ENCODE data around the gene LRRTM1.

Gene LRRTM1

GRCh38 chr2:80269806-80270205 lies 34.7 kb downstream of the LRRTM1 start:
- no peaks in the 10 kb centered on the region for H3K27me3 ChIP-seq (replicated peaks in 2 of 5; ENCODE audit: control insufficient read depth in 4 of 5, insufficient read depth in 5 of 5, low read length in 4 of 5)
- no peak overlapping the region for H3K27ac ChIP-seq (ENCODE audit: insufficient read depth in 1 of 2, low read depth in 1 of 2, low read length in 2 of 2, poor library complexity in 1 of 2, severe bottlenecking in 2 of 2)
- ChIA-PET POLR2A (no interaction called here), CTCF (no interaction called here)
- DNase-seq: no peak
- WGBS (ENCODE audit: insufficient coverage): 94% methylated on average over 2 of the region's 5 CpGs
- H3K9me3 ChIP-seq (ENCODE audit: control extremely low read depth in 1 of 5, control insufficient read depth in 4 of 5, insufficient read depth in 2 of 5, low read depth in 1 of 5, low read length in 4 of 5): peaks cover 0 to 2% (median 0%) of the 10 kb centered on the region in 5 experiments
- no peaks in the 10 kb centered on the region for H3K36me3 ChIP-seq (ENCODE audit: control insufficient read depth in 4 of 4, insufficient read depth in 4 of 4, low read length in 3 of 4)
- no peak overlapping the region for H3K4me3 ChIP-seq (ENCODE audit: control insufficient read depth in 1 of 7, extremely low read depth in 1 of 7, insufficient read depth in 4 of 7, low read depth in 2 of 7, low read length in 6 of 7)
- no peaks in the 10 kb centered on the region for H3K4me1 ChIP-seq (ENCODE audit: control extremely low read depth in 1 of 4, control insufficient read depth in 4 of 4, insufficient read depth in 4 of 4, low read length in 3 of 4)

- no peak overlapping the region for H3K27ac ChIP-seq (ENCODE audit: insufficient read depth in 1 of 2, low read depth in 1 of 2, low read length in 2 of 2, poor library complexity in 1 of 2, severe bottlenecking in 2 of 2)
- no peaks in the 10 kb centered on the region for H3K36me3 ChIP-seq (ENCODE audit: control insufficient read depth in 4 of 4, insufficient read depth in 4 of 4, low read length in 3 of 4)
- H3K4me3 ChIP-seq (ENCODE audit: control insufficient read depth in 1 of 7, extremely low read depth in 1 of 7, insufficient read depth in 4 of 7, low read depth in 2 of 7, low read length in 6 of 7): no peak overlapping the region
- CTCF ChIA-PET: no interaction called here
- H3K4me1 ChIP-seq (ENCODE audit: control extremely low read depth in 1 of 4, control insufficient read depth in 4 of 4, insufficient read depth in 4 of 4, low read length in 3 of 4): no peaks in the 10 kb centered on the region
- POLR2A ChIA-PET: no interaction called here
- peaks cover 0 to 2% (median 0%) of the 10 kb centered on the region in 5 experiments for H3K9me3 ChIP-seq (ENCODE audit: control extremely low read depth in 1 of 5, control insufficient read depth in 4 of 5, insufficient read depth in 2 of 5, low read depth in 1 of 5, low read length in 4 of 5)
- no peak for DNase-seq
- H3K27me3 ChIP-seq (replicated peaks in 2 of 5; ENCODE audit: control insufficient read depth in 4 of 5, insufficient read depth in 5 of 5, low read length in 4 of 5): no peaks in the 10 kb centered on the region
- WGBS (ENCODE audit: insufficient coverage): 100% methylated on average over 3 of the region's 6 CpGs
Observed at GRCh38 chr2:80266231-80266630, 38.3 kb downstream of the LRRTM1 start.

GRCh38 chr2:80259292-80259691 lies 45.3 kb downstream of the LRRTM1 start:
- no peak overlapping the region for H3K4me3 ChIP-seq (ENCODE audit: control insufficient read depth in 1 of 7, extremely low read depth in 1 of 7, insufficient read depth in 4 of 7, low read depth in 2 of 7, low read length in 6 of 7)
- no peak for DNase-seq
- no peaks in the 10 kb centered on the region for H3K27me3 ChIP-seq (replicated peaks in 2 of 5; ENCODE audit: control insufficient read depth in 4 of 5, insufficient read depth in 5 of 5, low read length in 4 of 5)
- no peaks in the 10 kb centered on the region for H3K4me1 ChIP-seq (ENCODE audit: control extremely low read depth in 1 of 4, control insufficient read depth in 4 of 4, insufficient read depth in 4 of 4, low read length in 3 of 4)
- no peaks in the 10 kb centered on the region for H3K36me3 ChIP-seq (ENCODE audit: control insufficient read depth in 4 of 4, insufficient read depth in 4 of 4, low read length in 3 of 4)
- POLR2A ChIA-PET: no interaction called here
- H3K27ac ChIP-seq (ENCODE audit: insufficient read depth in 1 of 2, low read depth in 1 of 2, low read length in 2 of 2, poor library complexity in 1 of 2, severe bottlenecking in 2 of 2): no peak overlapping the region
- CTCF ChIA-PET: no interaction called here
- 78% methylated on average over 3 of the region's 3 CpGs for WGBS (ENCODE audit: insufficient coverage)
- H3K9me3 ChIP-seq (ENCODE audit: control extremely low read depth in 1 of 5, control insufficient read depth in 4 of 5, insufficient read depth in 2 of 5, low read depth in 1 of 5, low read length in 4 of 5): no peaks in the 10 kb centered on the region

GRCh38 chr2:80258793-80259192 lies 45.8 kb downstream of the LRRTM1 start:
- Histone ChIP-seq H3K27me3 (replicated peaks in 2 of 5; ENCODE audit: control insufficient read depth in 4 of 5, insufficient read depth in 5 of 5, low read length in 4 of 5) (no peaks in the 10 kb centered on the region), H3K9me3 (ENCODE audit: control extremely low read depth in 1 of 5, control insufficient read depth in 4 of 5, insufficient read depth in 2 of 5, low read depth in 1 of 5, low read length in 4 of 5) (no peaks in the 10 kb centered on the region), H3K36me3 (ENCODE audit: control insufficient read depth in 4 of 4, insufficient read depth in 4 of 4, low read length in 3 of 4) (no peaks in the 10 kb centered on the region), H3K4me1 (ENCODE audit: control extremely low read depth in 1 of 4, control insufficient read depth in 4 of 4, insufficient read depth in 4 of 4, low read length in 3 of 4) (no peaks in the 10 kb centered on the region), H3K4me3 (ENCODE audit: control insufficient read depth in 1 of 7, extremely low read depth in 1 of 7, insufficient read depth in 4 of 7, low read depth in 2 of 7, low read length in 6 of 7) (no peak overlapping the region), H3K27ac (ENCODE audit: insufficient read depth in 1 of 2, low read depth in 1 of 2, low read length in 2 of 2, poor library complexity in 1 of 2, severe bottlenecking in 2 of 2) (no peak overlapping the region)
- 92% methylated on average over 2 of the region's 5 CpGs for WGBS (ENCODE audit: insufficient coverage)
- POLR2A ChIA-PET: no interaction called here
- CTCF ChIA-PET: no interaction called here
- no peak for DNase-seq

- ChIA-PET CTCF (no interaction called here), POLR2A (no interaction called here)
- H3K27ac ChIP-seq (ENCODE audit: insufficient read depth in 1 of 2, low read depth in 1 of 2, low read length in 2 of 2, poor library complexity in 1 of 2, severe bottlenecking in 2 of 2): no peak overlapping the region
- WGBS (ENCODE audit: insufficient coverage): 98% methylated on average over 5 of the region's 5 CpGs
- H3K36me3 ChIP-seq (ENCODE audit: control insufficient read depth in 4 of 4, insufficient read depth in 4 of 4, low read length in 3 of 4): no peaks in the 10 kb centered on the region
- H3K27me3 ChIP-seq (replicated peaks in 2 of 5; ENCODE audit: control insufficient read depth in 4 of 5, insufficient read depth in 5 of 5, low read length in 4 of 5): no peaks in the 10 kb centered on the region
- no peak overlapping the region for H3K4me3 ChIP-seq (ENCODE audit: control insufficient read depth in 1 of 7, extremely low read depth in 1 of 7, insufficient read depth in 4 of 7, low read depth in 2 of 7, low read length in 6 of 7)
- no peaks in the 10 kb centered on the region for H3K4me1 ChIP-seq (ENCODE audit: control extremely low read depth in 1 of 4, control insufficient read depth in 4 of 4, insufficient read depth in 4 of 4, low read length in 3 of 4)
- no peak for DNase-seq
- no peaks in the 10 kb centered on the region for H3K9me3 ChIP-seq (ENCODE audit: control extremely low read depth in 1 of 5, control insufficient read depth in 4 of 5, insufficient read depth in 2 of 5, low read depth in 1 of 5, low read length in 4 of 5)
Observed at GRCh38 chr2:80258341-80258740, 46.2 kb downstream of the LRRTM1 start.

- Histone ChIP-seq H3K9me3 (ENCODE audit: control extremely low read depth in 1 of 5, control insufficient read depth in 4 of 5, insufficient read depth in 2 of 5, low read depth in 1 of 5, low read length in 4 of 5) (no peaks in the 10 kb centered on the region), H3K4me3 (ENCODE audit: control insufficient read depth in 1 of 7, extremely low read depth in 1 of 7, insufficient read depth in 4 of 7, low read depth in 2 of 7, low read length in 6 of 7) (no peak overlapping the region), H3K4me1 (ENCODE audit: control extremely low read depth in 1 of 4, control insufficient read depth in 4 of 4, insufficient read depth in 4 of 4, low read length in 3 of 4) (no peaks in the 10 kb centered on the region), H3K36me3 (ENCODE audit: control insufficient read depth in 4 of 4, insufficient read depth in 4 of 4, low read length in 3 of 4) (no peaks in the 10 kb centered on the region), H3K27me3 (replicated peaks in 2 of 5; ENCODE audit: control insufficient read depth in 4 of 5, insufficient read depth in 5 of 5, low read length in 4 of 5) (no peaks in the 10 kb centered on the region), H3K27ac (ENCODE audit: insufficient read depth in 1 of 2, low read depth in 1 of 2, low read length in 2 of 2, poor library complexity in 1 of 2, severe bottlenecking in 2 of 2) (no peak overlapping the region)
- no peak for DNase-seq
- POLR2A ChIA-PET: interaction anchor here (0.7 kb wide), 1 partner anchor 13 kb away, joined by 3 read pairs; no protein-coding TSS in a partner anchor
- 98% methylated on average over 4 of the region's 4 CpGs for WGBS (ENCODE audit: insufficient coverage)
- CTCF ChIA-PET: interaction anchor here (0.6 kb wide), 1 partner anchor 1075 kb away, joined by 4 read pairs; no protein-coding TSS in a partner anchor
Observed at GRCh38 chr2:80257450-80257849, 47.1 kb downstream of the LRRTM1 start.

GRCh38 chr2:80256782-80257167 lies 47.8 kb downstream of the LRRTM1 start:
- Histone ChIP-seq H3K27me3 (replicated peaks in 2 of 5; ENCODE audit: control insufficient read depth in 4 of 5, insufficient read depth in 5 of 5, low read length in 4 of 5) (no peaks in the 10 kb centered on the region), H3K4me1 (ENCODE audit: control extremely low read depth in 1 of 4, control insufficient read depth in 4 of 4, insufficient read depth in 4 of 4, low read length in 3 of 4) (no peaks in the 10 kb centered on the region), H3K4me3 (ENCODE audit: control insufficient read depth in 1 of 7, extremely low read depth in 1 of 7, insufficient read depth in 4 of 7, low read depth in 2 of 7, low read length in 6 of 7) (no peak overlapping the region), H3K36me3 (ENCODE audit: control insufficient read depth in 4 of 4, insufficient read depth in 4 of 4, low read length in 3 of 4) (no peaks in the 10 kb centered on the region), H3K27ac (ENCODE audit: insufficient read depth in 1 of 2, low read depth in 1 of 2, low read length in 2 of 2, poor library complexity in 1 of 2, severe bottlenecking in 2 of 2) (no peak overlapping the region), H3K9me3 (ENCODE audit: control extremely low read depth in 1 of 5, control insufficient read depth in 4 of 5, insufficient read depth in 2 of 5, low read depth in 1 of 5, low read length in 4 of 5) (peaks cover 0 to under 1% (median 0%) of the 10 kb centered on the region in 5 experiments)
- 19% methylated on average over 3 of the region's 3 CpGs for WGBS (ENCODE audit: insufficient coverage)
- ChIA-PET CTCF (no interaction called here), POLR2A (interaction anchor here (0.7 kb wide), 1 partner anchor 12 kb away, joined by 3 read pairs; no protein-coding TSS in a partner anchor)
- peak in 2 of 3 donors; percentile 49 to 66 for DNase-seq

Measured in common myeloid progenitor, CD34-positive (primary cell).